ENCODE results near the gene NSMF. TPM values are rescaled to one million over a fixed set of nuclear protein-coding genes. Genes with fewer than 3 reads are reported as not detected.

Gene NSMF
- total RNA-seq, 2 experiments from 2014 or later = 104 to 109 TPM

DNA sequence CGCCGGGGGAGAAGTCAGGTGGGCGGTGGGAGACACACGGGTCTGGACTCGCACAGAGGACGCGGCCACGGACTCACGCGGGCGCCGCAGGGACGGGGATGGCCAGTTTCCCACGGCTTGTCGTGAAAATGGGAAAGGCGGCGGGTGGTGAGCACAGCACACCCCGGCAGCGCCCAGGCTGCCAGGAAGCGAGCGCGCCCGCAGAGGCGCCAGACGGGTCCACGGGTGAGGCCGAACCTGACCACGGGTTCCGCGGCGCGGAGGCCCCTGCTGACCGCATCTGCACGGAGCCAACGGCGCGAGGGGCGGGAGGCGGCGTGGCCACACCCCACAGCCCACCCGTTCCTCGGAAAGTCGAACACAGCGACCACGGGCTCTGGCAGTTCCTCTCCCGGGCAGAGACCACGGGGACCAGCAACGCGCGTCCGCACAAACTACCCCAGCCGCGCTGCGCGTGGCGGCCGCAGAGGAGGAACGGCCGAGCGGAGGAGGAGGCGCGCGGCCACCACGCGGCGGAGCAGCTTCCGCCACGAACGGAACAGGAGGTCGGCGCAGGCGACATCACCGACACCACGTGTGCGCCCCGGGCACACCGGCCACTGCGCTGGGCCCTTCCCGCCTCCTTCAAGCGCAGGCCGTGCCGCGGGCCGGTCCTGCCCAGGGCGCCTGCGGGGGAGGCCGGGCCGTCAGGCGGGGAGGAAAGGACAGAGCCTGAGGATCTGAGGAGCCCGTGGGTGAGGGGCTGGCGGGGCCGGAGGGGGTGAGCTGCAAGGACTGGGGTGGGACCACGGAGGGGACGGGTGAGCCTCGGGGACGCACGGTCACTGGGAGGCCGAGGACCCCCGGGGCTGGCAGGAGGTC lies 41.7 kb downstream of the NSMF start:
- no peak overlapping the region for H3K27ac Mint-ChIP-seq

DNA sequence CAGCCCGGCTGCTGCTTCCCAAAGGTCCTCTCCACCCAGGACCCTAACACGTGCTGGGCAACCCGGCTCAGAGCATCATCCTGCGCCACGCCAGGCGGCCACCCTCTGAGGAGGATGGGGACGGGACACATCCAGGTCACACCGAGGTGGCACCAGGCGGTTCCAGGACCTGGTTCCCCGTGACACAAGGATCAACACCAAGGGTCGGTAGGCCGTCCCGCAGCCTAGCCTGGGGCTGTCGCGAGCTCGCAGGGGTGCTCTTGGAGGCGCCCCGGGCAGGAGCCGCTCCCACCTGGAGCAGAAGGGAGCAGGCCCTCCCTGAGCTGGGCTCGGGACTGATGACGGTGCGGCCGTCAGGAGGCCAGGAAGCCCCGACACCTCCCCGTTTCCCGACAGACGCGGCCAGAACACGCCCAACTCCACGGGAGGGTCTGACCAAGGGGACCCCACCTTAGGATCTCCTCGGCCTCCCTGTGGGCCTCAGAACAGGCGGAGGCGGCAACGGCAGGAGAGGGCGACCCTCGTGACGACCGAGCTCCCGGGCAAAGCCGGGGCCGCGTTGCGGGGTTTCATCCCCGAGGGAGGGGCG lies 42.5 kb downstream of the NSMF start:
- no peaks in the 10 kb centered on the region for H3K9me3 ChIP-seq (ENCODE audit: control insufficient read depth in 1 of 2, insufficient read depth in 1 of 2, low read length in 2 of 2)
- H3K4me1 Mint-ChIP-seq (ENCODE audit: low read depth) = peaks cover 8% of the 10 kb centered on the region
- no peaks in the 10 kb centered on the region for H3K36me3 Mint-ChIP-seq (ENCODE audit: low read depth)
- no peaks in the 10 kb centered on the region for H3K9me3 Mint-ChIP-seq
- no peak overlapping the region for H3K27ac ChIP-seq (ENCODE audit: low read depth in 1 of 2, low read length in 2 of 2)
- peaks cover 7% of the 10 kb centered on the region for H3K4me1 ChIP-seq (ENCODE audit: insufficient read depth, low read length)
- no peaks in the 10 kb centered on the region for H3K27me3 ChIP-seq (ENCODE audit: control insufficient read depth in 1 of 2, insufficient read depth in 2 of 2, low read length in 2 of 2)
- CTCF ChIA-PET = no interaction called here
- H3K4me3 ChIP-seq (ENCODE audit: low read length) = peak overlapping the region; percentile 34
- no peaks in the 10 kb centered on the region for H3K36me3 ChIP-seq (ENCODE audit: insufficient read depth, low read length)
- H3K27ac Mint-ChIP-seq = no peak overlapping the region
- ATAC-seq (ENCODE audit: poor library complexity) = no peak
- no peaks in the 10 kb centered on the region for H3K27me3 Mint-ChIP-seq
- DNase-seq = no peak
- intact Hi-C loops (cut with DNase I, micrococcal nuclease) = no loop called here
- no peak overlapping the region for H3K4me3 Mint-ChIP-seq
- TF ChIP-seq, protein P1, sequence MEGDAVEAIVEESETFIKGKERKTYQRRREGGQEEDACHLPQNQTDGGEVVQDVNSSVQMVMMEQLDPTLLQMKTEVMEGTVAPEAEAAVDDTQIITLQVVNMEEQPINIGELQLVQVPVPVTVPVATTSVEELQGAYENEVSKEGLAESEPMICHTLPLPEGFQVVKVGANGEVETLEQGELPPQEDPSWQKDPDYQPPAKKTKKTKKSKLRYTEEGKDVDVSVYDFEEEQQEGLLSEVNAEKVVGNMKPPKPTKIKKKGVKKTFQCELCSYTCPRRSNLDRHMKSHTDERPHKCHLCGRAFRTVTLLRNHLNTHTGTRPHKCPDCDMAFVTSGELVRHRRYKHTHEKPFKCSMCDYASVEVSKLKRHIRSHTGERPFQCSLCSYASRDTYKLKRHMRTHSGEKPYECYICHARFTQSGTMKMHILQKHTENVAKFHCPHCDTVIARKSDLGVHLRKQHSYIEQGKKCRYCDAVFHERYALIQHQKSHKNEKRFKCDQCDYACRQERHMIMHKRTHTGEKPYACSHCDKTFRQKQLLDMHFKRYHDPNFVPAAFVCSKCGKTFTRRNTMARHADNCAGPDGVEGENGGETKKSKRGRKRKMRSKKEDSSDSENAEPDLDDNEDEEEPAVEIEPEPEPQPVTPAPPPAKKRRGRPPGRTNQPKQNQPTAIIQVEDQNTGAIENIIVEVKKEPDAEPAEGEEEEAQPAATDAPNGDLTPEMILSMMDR (IDR thresholded peaks at IDR 0.05) = no peak
- POLR2A ChIA-PET = no interaction called here

More for the DNA sequence above, 41.7 kb downstream of the NSMF start:
- Mint-ChIP-seq H3K36me3 (ENCODE audit: low read depth) (no peaks in the 10 kb centered on the region), H3K4me3 (peak overlapping the region; percentile 38), H3K4me1 (ENCODE audit: low read depth) (peaks cover 15% of the 10 kb centered on the region), H3K27me3 (no peaks in the 10 kb centered on the region), H3K9me3 (no peaks in the 10 kb centered on the region)
- no peaks in the 10 kb centered on the region for H3K9me3 ChIP-seq (ENCODE audit: control insufficient read depth in 1 of 2, insufficient read depth in 1 of 2, low read length in 2 of 2)
- POLR2A ChIA-PET = no interaction called here
- intact Hi-C loops (cut with DNase I, micrococcal nuclease) = no loop called here
- peaks cover 8% of the 10 kb centered on the region for H3K4me1 ChIP-seq (ENCODE audit: insufficient read depth, low read length)
- no peak for ATAC-seq (ENCODE audit: poor library complexity)
- TF ChIP-seq, protein P1 (IDR thresholded peaks at IDR 0.05) = no peak
- peak in 2 of 14 experiments; percentile 10 to 14 for DNase-seq
- peak overlapping the region; percentile 34 for H3K4me3 ChIP-seq (ENCODE audit: low read length)
- CTCF ChIA-PET = no interaction called here
- no peaks in the 10 kb centered on the region for H3K27me3 ChIP-seq (ENCODE audit: control insufficient read depth in 1 of 2, insufficient read depth in 2 of 2, low read length in 2 of 2)
- no peaks in the 10 kb centered on the region for H3K36me3 ChIP-seq (ENCODE audit: insufficient read depth, low read length)
- no peak overlapping the region for H3K27ac ChIP-seq (ENCODE audit: low read depth in 1 of 2, low read length in 2 of 2)

DNA sequence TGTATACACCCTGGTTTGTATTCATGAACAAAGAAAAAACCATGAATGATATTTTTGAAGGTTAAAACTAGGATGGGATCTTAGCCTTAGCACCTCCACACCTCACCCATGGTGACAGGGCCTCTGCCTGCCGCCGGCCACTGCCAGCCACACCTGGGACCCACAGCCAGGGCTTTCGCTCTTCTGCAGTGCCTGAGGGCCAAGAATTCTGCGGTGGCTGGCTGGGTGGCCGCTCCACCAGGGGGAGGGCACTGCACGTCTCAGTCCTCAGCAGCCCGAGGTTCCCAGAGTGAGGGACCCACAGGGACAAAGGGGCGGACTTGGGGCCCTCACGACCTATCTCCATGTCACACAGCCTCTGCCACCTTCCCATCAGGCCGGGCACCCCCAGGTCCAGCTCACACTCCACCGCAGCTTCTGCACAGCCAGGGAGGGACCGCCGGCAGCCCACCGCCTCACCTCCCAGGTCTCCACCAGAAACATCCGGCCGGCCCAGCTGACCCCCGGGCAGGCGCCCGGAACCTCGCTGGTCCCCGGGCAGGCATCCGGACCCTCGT lies 43.0 kb downstream of the NSMF start:
- H3K27me3 ChIP-seq (ENCODE audit: control insufficient read depth in 1 of 2, insufficient read depth in 2 of 2, low read length in 2 of 2) = no peaks in the 10 kb centered on the region
- peaks cover 10% of the 10 kb centered on the region for H3K4me1 ChIP-seq (ENCODE audit: insufficient read depth, low read length)
- H3K36me3 ChIP-seq (ENCODE audit: insufficient read depth, low read length) = no peaks in the 10 kb centered on the region
- ChIA-PET CTCF (no interaction called here), POLR2A (no interaction called here)
- Mint-ChIP-seq H3K4me3 (no peak overlapping the region), H3K27me3 (no peaks in the 10 kb centered on the region), H3K27ac (no peak overlapping the region), H3K9me3 (no peaks in the 10 kb centered on the region), H3K4me1 (ENCODE audit: low read depth) (peaks cover 6% of the 10 kb centered on the region), H3K36me3 (ENCODE audit: low read depth) (no peaks in the 10 kb centered on the region)
- TF ChIP-seq, protein P1 (IDR thresholded peaks at IDR 0.05) = no peak
- H3K4me3 ChIP-seq (ENCODE audit: low read length) = no peak overlapping the region
- intact Hi-C loops (cut with DNase I, micrococcal nuclease) = no loop called here
- ATAC-seq (ENCODE audit: poor library complexity) (no peak), DNase-seq (no peak)
- H3K9me3 ChIP-seq (ENCODE audit: control insufficient read depth in 1 of 2, insufficient read depth in 1 of 2, low read length in 2 of 2) = no peaks in the 10 kb centered on the region
- no peak overlapping the region for H3K27ac ChIP-seq (ENCODE audit: low read depth in 1 of 2, low read length in 2 of 2)
